KOPT-K1 (cell line): ENCODE results near the gene ARID4B.
"Not testable (repeated sequence)": the region's sequence is repeated elsewhere in the genome, so short reads cannot be mapped to it uniquely, and the experiment has no call there.

ENCODE experiments used
- H3K27ac ChIP-seq: fragments of 200-600 bp; sonication (generic); 2 replicates; pipeline ENCODE4 v1.5.1; 2016; ENCODE audit warnings: antibody characterized with exemption, mild to moderate bottlenecking, low read depth, low read length; ENCODE audit not compliant: poor library complexity, severe bottlenecking
- H3K36me3 ChIP-seq: fragments of 200-600 bp; sonication (generic); 2 replicates; pipeline ENCODE4 v1.5.1; 2017; ENCODE audit warnings: antibody characterized with exemption, mild to moderate bottlenecking, low read length, moderate library complexity; ENCODE audit not compliant: insufficient read depth
- H3K9me3 ChIP-seq: fragments of 200-600 bp; sonication (generic); 2 replicates; pipeline ENCODE4 v1.5.1; 2017; ENCODE audit warnings: antibody characterized with exemption, low read length, mild to moderate bottlenecking; ENCODE audit not compliant: insufficient read depth, poor library complexity, severe bottlenecking

The ARID4B gene, protein sequence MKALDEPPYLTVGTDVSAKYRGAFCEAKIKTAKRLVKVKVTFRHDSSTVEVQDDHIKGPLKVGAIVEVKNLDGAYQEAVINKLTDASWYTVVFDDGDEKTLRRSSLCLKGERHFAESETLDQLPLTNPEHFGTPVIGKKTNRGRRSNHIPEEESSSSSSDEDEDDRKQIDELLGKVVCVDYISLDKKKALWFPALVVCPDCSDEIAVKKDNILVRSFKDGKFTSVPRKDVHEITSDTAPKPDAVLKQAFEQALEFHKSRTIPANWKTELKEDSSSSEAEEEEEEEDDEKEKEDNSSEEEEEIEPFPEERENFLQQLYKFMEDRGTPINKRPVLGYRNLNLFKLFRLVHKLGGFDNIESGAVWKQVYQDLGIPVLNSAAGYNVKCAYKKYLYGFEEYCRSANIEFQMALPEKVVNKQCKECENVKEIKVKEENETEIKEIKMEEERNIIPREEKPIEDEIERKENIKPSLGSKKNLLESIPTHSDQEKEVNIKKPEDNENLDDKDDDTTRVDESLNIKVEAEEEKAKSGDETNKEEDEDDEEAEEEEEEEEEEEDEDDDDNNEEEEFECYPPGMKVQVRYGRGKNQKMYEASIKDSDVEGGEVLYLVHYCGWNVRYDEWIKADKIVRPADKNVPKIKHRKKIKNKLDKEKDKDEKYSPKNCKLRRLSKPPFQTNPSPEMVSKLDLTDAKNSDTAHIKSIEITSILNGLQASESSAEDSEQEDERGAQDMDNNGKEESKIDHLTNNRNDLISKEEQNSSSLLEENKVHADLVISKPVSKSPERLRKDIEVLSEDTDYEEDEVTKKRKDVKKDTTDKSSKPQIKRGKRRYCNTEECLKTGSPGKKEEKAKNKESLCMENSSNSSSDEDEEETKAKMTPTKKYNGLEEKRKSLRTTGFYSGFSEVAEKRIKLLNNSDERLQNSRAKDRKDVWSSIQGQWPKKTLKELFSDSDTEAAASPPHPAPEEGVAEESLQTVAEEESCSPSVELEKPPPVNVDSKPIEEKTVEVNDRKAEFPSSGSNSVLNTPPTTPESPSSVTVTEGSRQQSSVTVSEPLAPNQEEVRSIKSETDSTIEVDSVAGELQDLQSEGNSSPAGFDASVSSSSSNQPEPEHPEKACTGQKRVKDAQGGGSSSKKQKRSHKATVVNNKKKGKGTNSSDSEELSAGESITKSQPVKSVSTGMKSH (N-terminal part only)

GRCh38 chr1:235327559-235328270 is at the start of gene ARID4B:
Gene ARID4B (minus strand): TSS chr1:235328179. CDS start chr1:235326919, 1,260 bp downstream.
- Histone ChIP-seq H3K27ac (peak within 1 kb of the TSS; percentile 87), H3K9me3 (no peaks in the 10 kb centered on the region), H3K36me3 (peaks cover 38% of the 10 kb centered on the region)

- H3K27ac ChIP-seq: no peak overlapping the region
- H3K36me3 ChIP-seq: peaks cover 42% of the 10 kb centered on the region
- H3K9me3 ChIP-seq: no peaks in the 10 kb centered on the region
Measured at GRCh38 chr1:235375919-235376605, 48.1 kb upstream of the ARID4B start.

DNA sequence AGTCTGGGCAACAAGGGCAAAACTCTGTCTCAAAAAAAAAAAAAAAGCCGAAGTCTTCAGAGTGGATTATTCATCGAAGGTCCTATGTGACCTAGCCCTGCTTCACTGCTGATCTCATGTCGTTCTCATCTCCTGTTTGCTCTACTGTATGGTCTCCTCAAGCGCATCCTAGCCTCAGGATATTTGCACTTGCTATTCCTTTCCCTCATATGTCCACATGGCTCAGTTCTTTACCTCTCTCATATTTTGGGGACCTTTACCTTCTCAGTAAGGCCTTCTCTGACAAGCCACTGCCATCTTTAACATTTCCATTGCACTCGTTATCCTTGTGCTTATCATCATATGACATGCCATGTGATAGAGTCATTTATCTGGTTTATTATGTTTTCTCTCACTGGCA is 41.8 kb upstream of the ARID4B start:
- Histone ChIP-seq H3K27ac (no peak overlapping the region), H3K9me3 (no peaks in the 10 kb centered on the region), H3K36me3 (0 out of 2 replicates have a peak, but pooled peaks cover 4% of the 10 kb centered on the region)

- no peaks in the 10 kb centered on the region for H3K9me3 ChIP-seq
- H3K27ac ChIP-seq: no peak overlapping the region
- no peaks in the 10 kb centered on the region for H3K36me3 ChIP-seq
Measured at GRCh38 chr1:235368428-235368827, 40.4 kb upstream of the ARID4B start.

DNA sequence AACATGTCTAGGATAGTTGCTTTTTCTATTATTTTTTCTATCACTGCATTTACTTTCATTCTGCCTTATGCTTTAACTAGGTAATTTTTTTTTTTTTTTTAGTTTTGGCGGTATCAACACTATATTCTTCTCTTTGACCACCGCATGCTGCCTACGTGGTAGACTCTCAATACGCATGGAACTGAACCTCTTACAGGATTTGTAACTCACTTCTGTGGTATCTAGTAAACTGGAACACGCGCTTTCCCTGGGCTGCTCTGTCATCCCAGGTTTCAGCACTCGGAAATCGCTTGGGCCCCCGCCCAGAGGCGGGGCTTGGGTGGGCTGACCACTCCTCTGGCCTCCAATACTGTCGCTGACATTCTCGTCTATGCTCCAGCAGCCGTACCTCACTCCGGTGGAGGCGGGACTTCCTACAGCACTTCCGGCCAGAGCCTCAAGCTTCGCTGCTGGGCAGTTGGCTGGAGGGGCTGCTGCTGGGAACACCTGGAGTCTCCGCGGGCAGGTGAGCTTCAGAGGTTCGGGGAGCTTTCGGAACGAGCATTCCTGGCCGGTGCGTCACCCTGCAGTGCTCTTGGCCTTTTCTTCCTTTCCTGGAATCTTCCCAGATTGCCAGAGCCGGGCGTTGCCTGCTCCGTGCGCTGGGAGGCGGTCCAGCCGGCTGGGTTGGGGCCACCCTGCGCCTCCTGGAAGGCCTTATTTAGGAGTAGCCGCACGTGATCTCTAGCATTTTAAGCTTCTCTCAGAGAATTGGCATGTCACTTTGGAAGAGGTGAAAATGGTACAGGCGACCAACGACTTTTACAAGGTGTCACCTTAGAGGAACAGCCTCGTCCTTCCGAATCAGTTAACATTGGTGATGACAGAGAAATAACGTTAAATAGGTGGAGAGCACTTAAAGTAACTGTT is 39.3 kb upstream of the ARID4B start, which contains the start of gene TBCE:
TBCE (plus strand) TSS at position 428 of the 909 bp plus-strand sequence. CDS start 12,623 bp downstream, outside the sequence.
- H3K36me3 ChIP-seq: no peaks in the 10 kb centered on the region
- H3K9me3 ChIP-seq: no peaks in the 10 kb centered on the region
- peak within 1 kb of the TSS; percentile 72 for H3K27ac ChIP-seq

GRCh38 chr1:235366286-235366685 is 38.3 kb upstream of the ARID4B start:
- Histone ChIP-seq H3K9me3 (no peaks in the 10 kb centered on the region), H3K36me3 (no peaks in the 10 kb centered on the region), H3K27ac (no peak overlapping the region)

- not testable (repeated sequence) for H3K36me3 ChIP-seq, H3K27ac ChIP-seq, H3K9me3 ChIP-seq
Measured at GRCh38 chr1:235364189-235364588, 36.2 kb upstream of the ARID4B start.

GRCh38 chr1:235358899-235359298 is 30.9 kb upstream of the ARID4B start:
- no peaks in the 10 kb centered on the region for H3K36me3 ChIP-seq

DNA sequence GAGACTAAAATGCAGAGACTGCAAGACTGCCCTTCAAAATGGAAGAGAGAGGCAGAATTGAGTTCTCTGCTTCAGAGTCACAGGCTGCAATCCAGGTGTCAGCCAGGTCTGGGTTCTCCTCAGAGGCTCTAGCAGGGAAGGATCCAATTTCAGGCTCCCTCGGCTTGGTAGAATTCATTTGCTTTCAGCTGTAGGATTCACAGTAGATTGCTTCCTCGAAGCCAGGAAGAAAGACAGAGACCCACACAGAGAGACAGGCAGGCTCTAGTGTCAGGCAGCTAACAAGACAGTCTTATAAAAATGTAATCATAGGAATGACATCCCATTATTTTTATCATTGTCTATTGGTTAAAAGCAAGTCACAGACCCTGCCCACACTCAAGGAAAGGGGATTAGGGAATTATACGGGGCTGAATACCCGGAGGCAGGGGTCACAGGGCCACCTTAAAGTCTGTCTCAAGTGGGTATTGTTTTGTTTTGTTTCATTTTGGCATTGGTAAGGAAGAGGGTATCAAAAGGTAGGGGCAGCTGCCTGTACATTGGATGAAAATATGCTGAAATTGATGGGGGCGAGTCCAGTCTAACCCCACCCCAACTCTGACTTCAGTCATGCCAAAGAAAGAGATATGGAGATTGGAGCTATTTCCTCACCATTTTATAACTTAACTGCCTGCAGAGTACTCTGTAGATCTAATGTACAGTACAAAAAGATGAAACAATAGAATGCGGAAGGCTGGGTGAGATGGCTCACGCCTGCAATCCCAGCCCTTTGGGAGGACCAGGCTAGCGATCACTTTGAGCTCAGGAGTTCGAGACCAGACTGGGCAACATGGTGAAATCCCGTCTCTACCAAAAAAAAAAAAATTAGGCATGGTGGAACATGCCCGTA is 29.8 kb upstream of the ARID4B start:
- Histone ChIP-seq H3K9me3 (no peaks in the 10 kb centered on the region), H3K27ac (no peak overlapping the region), H3K36me3 (no peaks in the 10 kb centered on the region)

More at GRCh38 chr1:235358899-235359298, 30.9 kb upstream of the ARID4B start:
- Histone ChIP-seq H3K9me3 (no peaks in the 10 kb centered on the region), H3K27ac (no peak overlapping the region)

DNA sequence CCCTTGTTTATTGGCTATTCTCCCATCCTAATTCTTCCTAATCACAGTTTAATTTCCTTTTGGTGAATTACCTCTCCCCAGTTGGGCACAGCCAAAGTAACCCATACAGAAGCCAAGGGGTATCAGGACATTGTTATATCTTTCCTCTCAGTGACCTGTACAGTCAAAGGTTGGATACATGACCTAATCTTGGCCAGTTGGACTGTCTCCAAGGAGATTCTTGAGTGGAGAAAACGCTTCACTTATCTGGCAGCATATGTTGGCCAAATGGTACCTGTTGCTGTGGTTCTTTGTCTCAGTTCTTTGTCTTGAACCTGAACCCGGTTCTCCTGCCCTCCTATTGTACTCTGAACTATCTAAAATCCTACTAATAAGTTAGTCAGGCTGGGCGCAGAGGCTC is 23.9 kb upstream of the ARID4B start:
- H3K9me3 ChIP-seq: no peaks in the 10 kb centered on the region

DNA sequence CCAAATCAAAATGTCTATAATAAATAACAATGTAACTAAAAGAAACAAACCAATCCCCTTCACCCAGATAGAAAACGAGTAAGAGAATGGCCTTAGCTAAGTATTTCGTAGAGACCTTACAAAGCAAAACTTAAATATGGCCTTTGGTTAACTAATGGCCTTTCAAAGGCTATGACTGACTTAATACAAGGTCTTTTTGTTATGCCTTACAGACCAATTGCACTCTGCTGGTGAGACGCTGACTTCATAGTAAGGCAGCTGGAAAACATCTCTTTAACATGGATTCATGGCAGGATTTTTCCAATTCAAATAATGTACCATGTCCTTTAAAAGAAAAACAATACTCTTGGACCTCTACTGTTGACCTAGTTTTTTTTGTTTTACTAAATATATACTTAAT is 23.5 kb upstream of the ARID4B start:
- Histone ChIP-seq H3K36me3 (no peaks in the 10 kb centered on the region), H3K9me3 (no peaks in the 10 kb centered on the region), H3K27ac (no peak overlapping the region)

More for the DNA sequence above, 23.9 kb upstream of the ARID4B start:
- Histone ChIP-seq H3K27ac (no peak overlapping the region), H3K36me3 (no peaks in the 10 kb centered on the region)

DNA sequence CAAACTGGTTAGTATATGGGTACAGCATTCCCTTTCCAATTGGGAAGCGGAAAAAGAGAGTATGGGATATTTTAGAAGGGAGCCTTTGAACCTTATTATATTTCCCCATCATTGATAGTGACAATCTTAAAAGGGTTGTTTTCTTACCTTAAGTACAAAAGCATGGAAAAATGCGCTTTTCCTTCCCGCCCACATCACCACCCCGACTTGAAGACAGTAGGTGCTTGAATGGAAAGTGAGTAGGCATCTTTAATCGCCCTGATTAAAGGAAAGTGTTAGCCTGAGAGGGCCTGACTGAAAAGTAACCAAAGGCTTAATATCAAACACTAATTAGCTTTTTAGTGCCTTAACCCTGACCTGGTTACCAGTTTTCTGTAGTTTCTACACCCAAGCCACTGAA is 15.7 kb upstream of the ARID4B start:
- peaks cover 44% of the 10 kb centered on the region for H3K36me3 ChIP-seq
- H3K9me3 ChIP-seq: no peaks in the 10 kb centered on the region

More for the DNA sequence above, 15.7 kb upstream of the ARID4B start:
- no peak overlapping the region for H3K27ac ChIP-seq
